Medulla oblongata (tissue), 1 donor: Measurements from ENCODE around the gene AQP7.
"Not testable (repeated sequence)": the region's sequence is repeated elsewhere in the genome, so short reads cannot be mapped to it uniquely, and the experiment has no call there.

Experiments used
- DNase-seq: peaks from one replicate; pipeline ENCODE4 v3.0.0-alpha.2; 2015; ENCODE audit errors: extremely low spot score

The AQP7 gene

GRCh38 chr9:33374634-33375237 is 27.6 kb downstream of the AQP7 start:
- peak; percentile 92 for DNase-seq

- no peak for DNase-seq
Measured at GRCh38 chr9:33374190-33374589, 28.2 kb downstream of the AQP7 start.

- DNase-seq, result no peak
Measured at GRCh38 chr9:33372900-33373299, 29.5 kb downstream of the AQP7 start.

- DNase-seq, result no peak
Measured at GRCh38 chr9:33366979-33367480, 35.3 kb downstream of the AQP7 start.

- not testable (repeated sequence) for DNase-seq
Measured at GRCh38 chr9:33364814-33365213, 37.6 kb downstream of the AQP7 start.

GRCh38 chr9:33364127-33364526 is 38.2 kb downstream of the AQP7 start:
- no peak for DNase-seq

- DNase-seq, result not testable (repeated sequence)
Measured at GRCh38 chr9:33358641-33359040, 43.7 kb downstream of the AQP7 start.

- DNase-seq, result no peak
Measured at GRCh38 chr9:33355933-33356332, 46.4 kb downstream of the AQP7 start.

- no peak for DNase-seq
Measured at GRCh38 chr9:33354651-33355211, 47.6 kb downstream of the AQP7 start.

- DNase-seq, result no peak
Measured at GRCh38 chr9:33351547-33351946, 50.8 kb downstream of the AQP7 start.

GRCh38 chr9:33350310-33350709 is 52.1 kb downstream of the AQP7 start:
- DNase-seq, result no peak

GRCh38 chr9:33349743-33350142 is 52.6 kb downstream of the AQP7 start:
- DNase-seq, result no peak

GRCh38 chr9:33348998-33349397 is 53.4 kb downstream of the AQP7 start:
- no peak for DNase-seq

GRCh38 chr9:33346564-33346963 is 55.8 kb downstream of the AQP7 start:
- no peak for DNase-seq

- no peak for DNase-seq
Measured at GRCh38 chr9:33344145-33344544, 58.2 kb downstream of the AQP7 start.

GRCh38 chr9:33341182-33341581 is 61.2 kb downstream of the AQP7 start:
- no peak for DNase-seq

- no peak for DNase-seq
Measured at GRCh38 chr9:33340186-33340585, 62.2 kb downstream of the AQP7 start.
